Activated T-helper 2 cell treated with anti-CD3 and anti-CD28 coated beads, Interferon-gamma antibody, Interleukin-2, Interleukin-4, amounts not matched to agents 10 μg/mL and 5 μg/mL and 100 μg/mL, durations not matched to agents 14 hours and 24 hours and 36 hours (primary cell): ENCODE data around the gene ACYP2. TPM values are rescaled to one million over a fixed set of nuclear protein-coding genes. Genes with fewer than 3 reads are reported as not detected.

Source experiments
- DNase-seq: peaks from one replicate; pipeline ENCODE4 v3.0.0; 2021; ENCODE audit warnings: low spot score
- H3K27ac Mint-ChIP-seq: one replicate; pipeline ENCODE4 v1.8.0; 2021; ENCODE audit warnings: mixed read lengths
- H3K27me3 Mint-ChIP-seq: one replicate; pipeline ENCODE4 v1.8.0; 2021; ENCODE audit warnings: low read depth, mixed read lengths
- H3K36me3 Mint-ChIP-seq: one replicate; pipeline ENCODE4 v1.8.0; 2021; ENCODE audit warnings: low read depth, mixed read lengths
- H3K4me1 Mint-ChIP-seq: one replicate; pipeline ENCODE4 v1.8.0; 2021; ENCODE audit warnings: low read depth, mixed read lengths
- H3K4me3 Mint-ChIP-seq: one replicate; pipeline ENCODE4 v1.8.0; 2021; ENCODE audit warnings: low read depth, mild to moderate bottlenecking, moderate library complexity, mixed read lengths
- H3K9me3 Mint-ChIP-seq: one replicate; pipeline ENCODE4 v1.8.0; 2021; ENCODE audit warnings: mixed read lengths
- intact Hi-C: fragments of 100-400 bp; cut with micrococcal nuclease; formaldehyde crosslinking; loops from one replicate; pipeline ENCODE4 v1.15.1; 2023
- total RNA-seq: library from RNA; stranded (reverse); gene quantifications from 2 replicates; pipeline ENCODE4 v1.2.3, GENCODE V29; 2022

The ACYP2 gene
- total RNA-seq, 1 donor from 2014 or later: 6.5 TPM

- Mint-ChIP-seq H3K4me3 (no peak overlapping the region), H3K36me3 (no peaks in the 10 kb centered on the region), H3K27ac (no peak overlapping the region), H3K9me3 (no peaks in the 10 kb centered on the region), H3K27me3 (no peaks in the 10 kb centered on the region), H3K4me1 (no peaks in the 10 kb centered on the region)
- intact Hi-C loops: no loop called here
- DNase-seq: no peak
These were observed 71.9 kb downstream of the ACYP2 start for GRCh38 chr2:54187331-54187730.

DNA sequence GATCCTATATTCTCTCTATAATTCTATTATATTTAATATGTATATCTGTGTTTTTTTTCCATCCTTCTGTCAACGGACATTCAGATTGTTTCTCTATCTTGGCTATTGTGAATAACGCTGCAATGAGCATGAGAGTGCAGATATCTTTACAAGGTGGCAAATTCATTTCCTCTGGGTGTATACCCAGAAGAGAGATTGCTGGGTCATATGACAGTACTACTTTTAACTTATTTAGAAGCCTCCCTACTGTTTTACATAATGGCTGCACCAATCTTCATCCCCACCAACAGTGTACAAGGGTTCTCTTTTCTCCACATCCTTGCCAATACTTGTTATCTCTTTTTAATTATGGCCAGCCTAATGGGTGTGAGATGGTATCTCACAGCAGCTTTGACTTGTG is 74.1 kb downstream of the ACYP2 start:
- intact Hi-C loops: no loop called here
- no peaks in the 10 kb centered on the region for H3K36me3 Mint-ChIP-seq
- H3K27ac Mint-ChIP-seq: no peak overlapping the region
- no peaks in the 10 kb centered on the region for H3K27me3 Mint-ChIP-seq
- no peak for DNase-seq
- H3K4me3 Mint-ChIP-seq: no peak overlapping the region
- H3K9me3 Mint-ChIP-seq: no peaks in the 10 kb centered on the region
- no peaks in the 10 kb centered on the region for H3K4me1 Mint-ChIP-seq

- DNase-seq: no peak
- Mint-ChIP-seq H3K27me3 (no peaks in the 10 kb centered on the region), H3K27ac (no peak overlapping the region), H3K4me3 (no peak overlapping the region), H3K36me3 (no peaks in the 10 kb centered on the region), H3K9me3 (no peaks in the 10 kb centered on the region), H3K4me1 (no peaks in the 10 kb centered on the region)
- intact Hi-C loops: no loop called here
These were observed 76.1 kb downstream of the ACYP2 start for GRCh38 chr2:54191361-54192135.

DNA sequence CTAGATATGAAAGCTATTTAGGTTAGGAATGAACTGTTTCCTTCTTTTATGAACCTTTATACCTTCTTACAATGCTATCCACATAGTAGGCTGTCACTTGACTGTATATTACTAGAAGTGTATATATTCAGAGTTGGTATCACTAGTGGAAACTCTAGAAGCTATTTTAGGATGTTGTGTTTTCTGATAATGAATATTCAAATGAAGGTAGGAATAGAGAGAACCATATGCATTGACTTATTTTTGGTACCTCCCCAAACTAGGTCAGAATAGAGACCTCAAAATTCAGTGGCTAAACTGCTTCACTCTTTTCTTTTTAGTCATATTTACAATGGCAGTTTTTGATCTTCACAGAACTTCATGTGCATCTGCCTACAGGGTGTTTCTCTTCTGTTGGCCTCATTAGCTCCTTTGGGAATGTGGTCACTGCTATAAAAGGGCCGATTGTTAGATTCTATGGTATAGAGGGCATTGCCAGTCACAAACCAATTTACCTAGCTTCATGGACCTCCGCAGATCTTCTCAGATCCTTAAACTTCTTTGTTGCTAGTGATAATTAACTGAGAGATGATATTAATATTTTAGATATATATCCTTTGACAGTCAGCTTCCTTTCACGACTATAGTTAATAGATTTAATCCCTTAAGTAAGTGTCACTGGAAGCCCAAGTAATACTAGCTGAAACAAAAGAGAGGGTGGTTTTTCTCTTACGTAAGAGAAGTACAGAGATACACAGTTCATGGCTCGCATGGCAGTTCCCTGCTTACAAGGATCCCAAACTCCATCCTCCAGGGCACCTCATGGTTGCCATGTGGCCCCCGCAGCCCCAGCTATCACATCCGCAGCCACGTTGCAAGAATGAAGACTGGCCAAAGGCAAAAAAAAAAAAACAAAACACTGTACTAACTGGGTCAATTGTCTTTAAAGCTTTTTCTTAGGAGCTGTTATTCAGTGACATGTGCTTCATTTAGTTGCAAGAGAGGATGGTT is 79.6 kb downstream of the ACYP2 start:
- no peaks in the 10 kb centered on the region for H3K9me3 Mint-ChIP-seq
- no peaks in the 10 kb centered on the region for H3K36me3 Mint-ChIP-seq
- no peaks in the 10 kb centered on the region for H3K4me1 Mint-ChIP-seq
- H3K27me3 Mint-ChIP-seq: no peaks in the 10 kb centered on the region
- no peak for DNase-seq
- intact Hi-C loops: no loop called here
- H3K27ac Mint-ChIP-seq: no peak overlapping the region
- H3K4me3 Mint-ChIP-seq: no peak overlapping the region

DNA sequence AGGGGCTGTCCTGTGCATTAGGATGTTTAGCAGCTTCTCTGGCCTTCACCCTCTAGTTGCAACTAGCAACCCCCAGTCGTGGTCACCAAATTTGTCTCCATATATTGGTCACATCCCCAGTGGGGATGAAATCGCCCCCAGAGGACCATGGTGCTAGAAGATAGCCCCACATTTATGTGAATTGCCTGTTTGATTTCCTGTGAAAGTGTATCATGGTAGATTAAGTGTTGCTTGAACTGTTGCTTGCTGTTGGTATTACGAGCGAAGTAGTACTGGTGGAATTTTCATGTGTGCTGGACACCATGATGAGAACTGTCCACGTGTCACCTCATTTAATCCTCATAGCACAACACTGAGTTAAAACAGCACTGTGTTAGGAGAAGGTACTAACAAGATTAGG is 81.2 kb downstream of the ACYP2 start:
- no peak for DNase-seq
- intact Hi-C loops: no loop called here
- Mint-ChIP-seq H3K4me1 (no peaks in the 10 kb centered on the region), H3K27me3 (no peaks in the 10 kb centered on the region), H3K9me3 (no peaks in the 10 kb centered on the region), H3K27ac (no peak overlapping the region), H3K36me3 (no peaks in the 10 kb centered on the region), H3K4me3 (no peak overlapping the region)

GRCh38 chr2:54204476-54204875 is 89.1 kb downstream of the ACYP2 start:
- DNase-seq: no peak
- H3K27ac Mint-ChIP-seq: no peak overlapping the region
- no peaks in the 10 kb centered on the region for H3K27me3 Mint-ChIP-seq
- no peak overlapping the region for H3K4me3 Mint-ChIP-seq
- intact Hi-C loops: no loop called here
- no peaks in the 10 kb centered on the region for H3K36me3 Mint-ChIP-seq
- H3K9me3 Mint-ChIP-seq: no peaks in the 10 kb centered on the region
- peaks cover 4% of the 10 kb centered on the region for H3K4me1 Mint-ChIP-seq

DNA sequence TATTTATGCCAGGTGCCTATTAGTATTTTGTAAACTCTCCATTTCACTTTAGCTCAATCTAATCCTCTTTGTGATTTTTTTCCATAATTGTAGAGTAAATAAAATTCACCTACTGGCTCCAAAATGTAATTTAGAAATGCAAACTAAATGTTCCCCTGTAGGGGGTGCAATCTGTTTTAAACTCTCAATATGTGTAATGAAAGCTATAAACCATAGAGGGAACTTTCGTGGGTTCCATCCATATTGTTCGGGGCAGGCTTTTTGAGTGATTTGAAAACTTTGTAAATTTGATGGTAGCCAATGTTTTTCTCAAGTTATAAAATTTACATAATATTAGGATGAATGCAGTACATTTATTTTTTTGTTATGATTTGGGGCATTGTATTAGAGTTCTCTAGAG is 91.2 kb downstream of the ACYP2 start:
- Mint-ChIP-seq H3K27me3 (no peaks in the 10 kb centered on the region), H3K4me3 (no peak overlapping the region), H3K4me1 (peaks cover 4% of the 10 kb centered on the region), H3K27ac (no peak overlapping the region), H3K9me3 (no peaks in the 10 kb centered on the region), H3K36me3 (no peaks in the 10 kb centered on the region)
- intact Hi-C loops: no loop called here
- no peak for DNase-seq

GRCh38 chr2:54207666-54208195 is 92.3 kb downstream of the ACYP2 start:
- peaks cover 4% of the 10 kb centered on the region for H3K4me1 Mint-ChIP-seq
- H3K9me3 Mint-ChIP-seq: no peaks in the 10 kb centered on the region
- H3K4me3 Mint-ChIP-seq: no peak overlapping the region
- no peak overlapping the region for H3K27ac Mint-ChIP-seq
- DNase-seq: no peak
- H3K27me3 Mint-ChIP-seq: no peaks in the 10 kb centered on the region
- no peaks in the 10 kb centered on the region for H3K36me3 Mint-ChIP-seq
- intact Hi-C loops: no loop called here

- no peaks in the 10 kb centered on the region for H3K36me3 Mint-ChIP-seq
- peaks cover 4% of the 10 kb centered on the region for H3K4me1 Mint-ChIP-seq
- no peaks in the 10 kb centered on the region for H3K9me3 Mint-ChIP-seq
- no peak overlapping the region for H3K4me3 Mint-ChIP-seq
- intact Hi-C loops: no loop called here
- DNase-seq: no peak
- no peaks in the 10 kb centered on the region for H3K27me3 Mint-ChIP-seq
- no peak overlapping the region for H3K27ac Mint-ChIP-seq
These were observed 93.2 kb downstream of the ACYP2 start for GRCh38 chr2:54208364-54209240.

- no peak for DNase-seq
- Mint-ChIP-seq H3K4me1 (peaks cover 4% of the 10 kb centered on the region), H3K4me3 (no peak overlapping the region), H3K27ac (no peak overlapping the region), H3K27me3 (no peaks in the 10 kb centered on the region), H3K36me3 (no peaks in the 10 kb centered on the region), H3K9me3 (peaks cover 1% of the 10 kb centered on the region)
- intact Hi-C loops: no loop called here
These were observed 94.0 kb downstream of the ACYP2 start for GRCh38 chr2:54209379-54209778.

DNA sequence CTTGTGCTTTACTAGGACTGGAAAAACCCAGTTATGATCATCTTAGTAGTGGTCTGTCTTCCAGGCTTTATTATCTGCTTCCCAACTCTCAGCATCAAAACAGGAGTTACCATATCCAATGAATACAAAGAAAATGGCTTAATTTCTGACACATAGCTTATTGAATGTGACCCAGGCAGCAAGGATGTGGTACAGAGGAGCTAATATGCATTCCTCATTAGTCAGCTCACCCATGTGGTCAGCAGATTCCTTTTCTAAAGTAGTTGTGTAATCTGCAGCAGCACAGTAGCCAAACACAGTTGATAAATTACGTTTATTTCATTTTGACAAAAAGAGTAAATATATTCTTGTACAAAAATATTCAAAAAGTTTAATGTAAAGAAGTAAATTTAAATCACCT is 97.0 kb downstream of the ACYP2 start:
- peaks cover 10% of the 10 kb centered on the region for H3K9me3 Mint-ChIP-seq
- intact Hi-C loops: no loop called here
- H3K27me3 Mint-ChIP-seq: no peaks in the 10 kb centered on the region
- H3K4me1 Mint-ChIP-seq: no peaks in the 10 kb centered on the region
- H3K4me3 Mint-ChIP-seq: no peak overlapping the region
- DNase-seq: no peak
- no peaks in the 10 kb centered on the region for H3K36me3 Mint-ChIP-seq
- H3K27ac Mint-ChIP-seq: no peak overlapping the region

GRCh38 chr2:54213082-54213481 is 97.7 kb downstream of the ACYP2 start:
- Mint-ChIP-seq H3K36me3 (no peaks in the 10 kb centered on the region), H3K9me3 (peaks cover 10% of the 10 kb centered on the region), H3K27ac (no peak overlapping the region), H3K4me1 (no peaks in the 10 kb centered on the region), H3K4me3 (no peak overlapping the region), H3K27me3 (no peaks in the 10 kb centered on the region)
- intact Hi-C loops: no loop called here
- DNase-seq: no peak
